NCI-H146 treated with DMSO at 0.1 percent for 48 hours (cell line): ENCODE data around the gene ASB18.

Experiments
- DNase-seq: peaks from one replicate; lab custom pipeline; 2025; ENCODE audit not compliant: unreplicated experiment; lab: John Stamatoyannopoulos, UW

Gene ASB18

GRCh38 chr2:236209535-236209934, 54.7 kb downstream of the ASB18 start:
- DNase-seq: no peak

- DNase-seq: no peak
Measured at GRCh38 chr2:236208019-236208926, 55.9 kb downstream of the ASB18 start.

GRCh38 chr2:236207472-236207871, 56.7 kb downstream of the ASB18 start:
- no peak for DNase-seq

GRCh38 chr2:236205867-236206645, 58.1 kb downstream of the ASB18 start:
- no peak for DNase-seq

GRCh38 chr2:236204953-236205352, 59.3 kb downstream of the ASB18 start:
- DNase-seq: no peak

GRCh38 chr2:236200378-236200777, 63.8 kb downstream of the ASB18 start:
- DNase-seq: no peak

GRCh38 chr2:236196366-236196765, 67.8 kb downstream of the ASB18 start:
- DNase-seq: no peak

GRCh38 chr2:236195726-236196125, 68.5 kb downstream of the ASB18 start:
- no peak for DNase-seq

GRCh38 chr2:236194786-236195185, 69.4 kb downstream of the ASB18 start:
- no peak for DNase-seq

- no peak for DNase-seq
Measured at GRCh38 chr2:236193026-236193425, 71.2 kb downstream of the ASB18 start.

- DNase-seq: no peak
Measured at GRCh38 chr2:236190674-236191073, 73.5 kb downstream of the ASB18 start.

- DNase-seq: no peak
Measured at GRCh38 chr2:236184701-236185100, 79.5 kb downstream of the ASB18 start.

GRCh38 chr2:236180831-236181453, 83.3 kb downstream of the ASB18 start:
- peak; percentile 56 for DNase-seq

GRCh38 chr2:236180076-236180816, 84.0 kb downstream of the ASB18 start:
- no peak for DNase-seq

GRCh38 chr2:236179236-236180075, 84.8 kb downstream of the ASB18 start:
- no peak for DNase-seq

- no peak for DNase-seq
Measured at GRCh38 chr2:236178890-236179235, 85.3 kb downstream of the ASB18 start.

- DNase-seq: no peak
Measured at GRCh38 chr2:236177967-236178889, 86.0 kb downstream of the ASB18 start.

GRCh38 chr2:236177604-236177966, 86.6 kb downstream of the ASB18 start:
- no peak for DNase-seq

- no peak for DNase-seq
Measured at GRCh38 chr2:236176951-236177350, 87.3 kb downstream of the ASB18 start.
